Activated CD8-positive, alpha-beta T cell treated with anti-CD3 and anti-CD28 coated beads, Interleukin-2, amount 10 ng/mL, durations not matched to agents 7 days and 5 days (primary cell): ENCODE results near the gene GNAT2. TPM values are rescaled to one million over a fixed set of nuclear protein-coding genes. Genes with fewer than 3 reads are reported as not detected.
A peak's percentile ranks its signal among the peaks of the same experiment; 100 is the strongest.

Source experiments
- ATAC-seq: fragments of 150-1000 bp; cut with Tn5 transposase; one replicate; pipeline ENCODE4 v1.10.0; 2021; ENCODE audit warnings: moderate library complexity
- CTCF ChIA-PET: fragments of 350-600 bp; sonication (Branson Sonifier 250); formaldehyde crosslinking; loops from one replicate; lab custom pipeline; 2021; ENCODE audit warnings: antibody characterized with exemption; lab: Charles Lee
- POLR2A ChIA-PET: fragments of 350-600 bp; sonication (Branson Sonifier 250); formaldehyde crosslinking; loops from one replicate; lab custom pipeline; 2021; ENCODE audit warnings: antibody characterized with exemption; lab: Charles Lee
- DNase-seq: peaks from one replicate; pipeline ENCODE4 v3.0.0-alpha.2; 2020
- H3K27ac Mint-ChIP-seq: one replicate; pipeline ENCODE4 v1.8.0; 2021; ENCODE audit warnings: mild to moderate bottlenecking, mixed read lengths
- H3K27me3 Mint-ChIP-seq: one replicate; pipeline ENCODE4 v1.8.0; 2021; ENCODE audit warnings: low read depth, mixed read lengths
- H3K36me3 Mint-ChIP-seq: one replicate; pipeline ENCODE4 v1.8.0; 2021; ENCODE audit warnings: low read depth, mixed read lengths
- H3K4me1 Mint-ChIP-seq: one replicate; pipeline ENCODE4 v1.8.0; 2021; ENCODE audit warnings: low read depth, mixed read lengths
- H3K4me3 Mint-ChIP-seq: one replicate; pipeline ENCODE4 v1.8.0; 2021; ENCODE audit warnings: mild to moderate bottlenecking, mixed read lengths
- H3K9me3 Mint-ChIP-seq: one replicate; pipeline ENCODE4 v1.8.0; 2022; ENCODE audit warnings: mixed read lengths; ENCODE audit not compliant: insufficient read depth
- total RNA-seq, 2 experiments: library from RNA; stranded (reverse); gene quantifications; one replicate each; pipeline ENCODE4 v1.2.3, GENCODE V29; 2021

The GNAT2 gene
- total RNA-seq, 2 experiments from 2014 or later = not detected

DNA sequence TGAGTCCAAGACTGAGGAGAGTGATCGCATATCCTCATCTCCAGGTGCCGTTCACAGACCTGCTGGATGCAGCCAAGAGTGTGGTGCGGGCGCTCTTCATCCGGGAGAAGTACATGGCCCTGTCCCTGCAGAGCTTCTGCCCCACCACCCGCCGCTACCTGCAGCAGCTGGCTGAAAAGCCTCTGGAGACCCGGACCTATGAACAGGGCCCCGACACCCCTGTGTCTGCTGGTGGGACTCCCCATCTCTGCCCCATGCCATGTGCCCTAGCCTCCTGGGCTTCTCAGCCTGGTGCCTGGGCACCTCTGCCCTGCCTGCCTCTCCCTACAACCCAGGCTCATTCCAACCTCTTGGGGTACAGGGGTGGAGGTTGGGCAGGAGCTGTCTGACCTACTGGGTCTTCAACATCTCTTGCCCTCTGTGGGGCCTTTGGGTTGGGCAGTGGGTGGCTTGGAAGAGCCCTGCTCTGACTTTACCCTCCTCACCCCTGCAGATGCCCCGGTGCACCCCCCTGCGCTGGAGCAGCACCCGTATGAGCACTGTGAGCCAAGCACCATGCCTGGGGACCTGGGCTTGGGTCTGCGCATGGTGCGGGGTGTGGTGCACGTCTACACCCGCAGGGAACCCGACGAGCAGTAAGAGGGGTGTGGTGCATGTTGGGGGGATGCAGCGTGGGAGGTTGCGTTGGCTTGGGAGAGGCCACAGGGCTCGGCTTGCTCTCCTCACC is 7.4 kb upstream of the GNAT2 start:
- DNase-seq (peak; percentile 17), ATAC-seq (no peak)
- Mint-ChIP-seq H3K36me3 (peaks cover 50% of the 10 kb centered on the region), H3K27me3 (no peaks in the 10 kb centered on the region), H3K4me3 (no peak overlapping the region), H3K27ac (no peak overlapping the region), H3K9me3 (no peaks in the 10 kb centered on the region), H3K4me1 (peaks cover 41% of the 10 kb centered on the region)
- POLR2A ChIA-PET = interaction anchor here (1.6 kb wide), 1 partner anchor 81 kb away, joined by 4 read pairs; no protein-coding TSS in a partner anchor
- CTCF ChIA-PET = interaction anchor here (1.4 to 11.1 kb wide), 4 partner anchors 12 to 94 kb away, joined by 4 to 129 read pairs (median 18); no protein-coding TSS in a partner anchor

DNA sequence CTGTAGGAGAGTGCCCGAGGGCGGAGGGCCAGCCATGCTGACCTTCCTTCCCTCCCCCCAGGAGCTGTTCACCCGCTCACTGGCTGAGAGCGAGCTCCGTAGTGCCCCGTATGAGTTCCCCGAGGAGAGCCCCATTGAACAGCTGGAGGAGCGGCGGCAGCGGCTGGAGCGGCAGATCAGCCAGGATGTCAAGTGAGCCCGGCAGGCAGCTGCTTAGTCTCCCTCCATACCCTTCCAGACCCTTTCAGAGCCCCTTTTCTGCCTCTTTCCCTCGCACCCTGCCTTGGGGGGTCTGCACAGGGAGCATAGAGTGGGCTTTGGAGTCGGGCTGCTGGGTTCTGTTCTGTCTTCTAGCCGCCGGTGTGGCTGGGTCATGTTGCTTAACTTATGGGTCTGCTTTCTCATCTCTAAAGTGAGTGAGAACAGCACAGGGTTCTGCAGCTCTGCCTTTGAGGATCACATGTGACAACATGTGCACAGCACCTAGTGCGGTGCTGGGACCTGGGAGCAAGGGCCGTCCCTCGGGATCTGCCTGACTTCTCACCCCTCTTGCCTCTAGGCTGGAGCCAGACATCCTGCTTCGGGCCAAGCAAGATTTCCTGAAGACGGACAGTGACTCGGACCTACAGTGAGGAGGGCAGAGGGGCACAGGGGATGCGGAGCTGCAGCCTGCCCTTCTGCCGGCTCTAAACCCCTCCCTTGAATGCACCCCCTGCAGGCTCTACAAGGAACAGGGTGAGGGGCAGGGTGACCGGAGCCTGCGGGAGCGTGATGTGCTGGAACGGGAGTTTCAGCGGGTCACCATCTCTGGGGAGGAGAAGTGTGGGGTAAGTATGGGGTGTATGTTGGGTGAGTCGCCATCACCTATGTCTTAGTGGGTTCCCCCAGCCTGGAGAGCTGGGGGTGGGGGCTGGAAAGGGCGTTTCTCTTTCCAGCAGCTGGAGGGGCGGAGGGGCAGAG is 6.5 kb upstream of the GNAT2 start:
- peak; percentile 16 for DNase-seq
- ChIA-PET CTCF (interaction anchor here (0.6 to 11.1 kb wide), 5 partner anchors 13 to 150 kb away, joined by 3 to 129 read pairs (median 4); no protein-coding TSS in a partner anchor), POLR2A (interaction anchor here (0.6 to 1.6 kb wide), 3 partner anchors 78 to 450 kb away, joined by 3 to 5 read pairs (median 4); partner anchors contain the start of gene GNAI3)
- Mint-ChIP-seq H3K4me1 (peaks cover 44% of the 10 kb centered on the region), H3K36me3 (peaks cover 43% of the 10 kb centered on the region), H3K27me3 (no peaks in the 10 kb centered on the region), H3K9me3 (no peaks in the 10 kb centered on the region), H3K4me3 (no peak overlapping the region), H3K27ac (peak overlapping the region; percentile 62)
- no peak for ATAC-seq

DNA sequence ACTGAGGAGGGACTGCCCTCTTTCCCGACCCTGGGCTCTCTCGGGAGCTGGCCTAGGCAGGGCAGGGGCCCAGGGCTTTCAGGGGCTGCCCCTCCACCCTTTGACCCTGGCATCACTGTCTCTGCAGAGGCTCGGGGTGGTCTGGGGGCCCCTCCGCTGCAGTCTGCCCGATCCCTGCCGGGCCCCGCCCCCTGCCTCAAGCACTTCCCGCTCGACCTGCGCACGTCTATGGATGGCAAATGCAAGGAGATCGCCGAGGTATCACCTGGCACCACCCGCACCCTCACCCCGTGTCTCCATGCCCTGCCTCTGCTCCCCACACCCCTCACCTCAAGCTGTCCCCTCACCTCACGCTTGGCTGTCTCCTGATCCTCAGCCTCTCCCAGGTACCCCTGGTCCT is 5.8 kb upstream of the GNAT2 start:
- H3K4me3 Mint-ChIP-seq = no peak overlapping the region
- POLR2A ChIA-PET = interaction anchor here (0.6 to 1.8 kb wide), 5 partner anchors 10 to 451 kb away, joined by 3 to 8 read pairs (median 5); partner anchors contain the start of gene GNAI3
- ATAC-seq (no peak), DNase-seq (peak; percentile 17)
- H3K4me1 Mint-ChIP-seq = peaks cover 44% of the 10 kb centered on the region
- H3K27ac Mint-ChIP-seq = peak overlapping the region; percentile 96
- H3K9me3 Mint-ChIP-seq = no peaks in the 10 kb centered on the region
- CTCF ChIA-PET = interaction anchor here (0.6 to 11.1 kb wide), 9 partner anchors 14 to 151 kb away, joined by 3 to 129 read pairs (median 5); partner anchors contain the start of gene GNAI3
- H3K36me3 Mint-ChIP-seq = peaks cover 42% of the 10 kb centered on the region
- H3K27me3 Mint-ChIP-seq = no peaks in the 10 kb centered on the region

DNA sequence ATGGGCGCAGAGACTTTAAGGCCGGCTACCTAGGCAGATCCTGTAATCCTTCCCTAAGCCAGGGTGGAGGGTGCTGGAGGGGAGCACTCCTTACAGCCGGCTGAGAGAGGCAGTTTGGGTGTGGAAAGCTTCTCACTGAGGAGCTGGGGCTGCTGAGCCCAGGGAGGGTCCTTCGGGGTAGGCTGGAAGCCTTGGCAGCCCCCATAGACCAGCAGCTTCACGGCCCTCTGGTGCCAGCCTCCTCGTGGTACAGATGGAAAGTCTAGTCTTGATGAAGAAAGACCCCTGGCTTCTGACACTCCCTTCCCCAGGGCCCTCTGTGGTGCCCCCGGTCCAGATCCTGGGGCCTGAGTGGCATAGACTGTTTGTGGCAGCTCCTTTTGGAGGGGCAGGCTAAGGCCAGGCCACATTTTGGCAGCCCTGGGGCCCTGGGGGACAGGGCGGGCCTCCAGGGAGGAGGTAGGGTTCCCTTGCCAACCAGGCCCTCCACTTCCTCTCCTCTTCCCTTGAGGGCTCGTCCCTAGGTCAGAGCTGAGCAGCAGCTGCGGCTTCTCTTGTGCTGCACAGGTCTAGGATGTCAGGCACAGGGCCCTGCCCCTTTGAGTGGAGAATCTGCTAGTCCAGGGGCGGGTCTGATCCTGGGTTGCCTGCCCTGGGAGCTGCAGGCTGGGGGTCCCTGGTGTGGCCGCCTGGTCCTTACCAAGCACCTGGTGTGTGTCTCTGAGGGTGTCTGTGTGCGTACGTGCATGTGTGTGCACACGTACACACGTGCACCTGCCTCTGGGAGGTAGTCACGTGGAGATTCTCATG is 5.0 kb upstream of the GNAT2 start:
- Mint-ChIP-seq H3K4me1 (peaks cover 44% of the 10 kb centered on the region), H3K4me3 (peak overlapping the region; percentile 95), H3K27ac (peak overlapping the region; percentile 96), H3K36me3 (peaks cover 34% of the 10 kb centered on the region), H3K27me3 (no peaks in the 10 kb centered on the region), H3K9me3 (no peaks in the 10 kb centered on the region)
- POLR2A ChIA-PET = interaction anchor here (1.2 to 1.9 kb wide), 4 partner anchors 11 to 78 kb away, joined by 5 to 20 read pairs (median 8); partner anchors contain the start of gene GNAI3
- ATAC-seq (peak; percentile 3), DNase-seq (peak; percentile 54)
- CTCF ChIA-PET = interaction anchor here (0.9 to 11.1 kb wide), 10 partner anchors 13 to 360 kb away, joined by 3 to 129 read pairs (median 6); partner anchors contain the start of genes AHCYL1 and GNAI3

DNA sequence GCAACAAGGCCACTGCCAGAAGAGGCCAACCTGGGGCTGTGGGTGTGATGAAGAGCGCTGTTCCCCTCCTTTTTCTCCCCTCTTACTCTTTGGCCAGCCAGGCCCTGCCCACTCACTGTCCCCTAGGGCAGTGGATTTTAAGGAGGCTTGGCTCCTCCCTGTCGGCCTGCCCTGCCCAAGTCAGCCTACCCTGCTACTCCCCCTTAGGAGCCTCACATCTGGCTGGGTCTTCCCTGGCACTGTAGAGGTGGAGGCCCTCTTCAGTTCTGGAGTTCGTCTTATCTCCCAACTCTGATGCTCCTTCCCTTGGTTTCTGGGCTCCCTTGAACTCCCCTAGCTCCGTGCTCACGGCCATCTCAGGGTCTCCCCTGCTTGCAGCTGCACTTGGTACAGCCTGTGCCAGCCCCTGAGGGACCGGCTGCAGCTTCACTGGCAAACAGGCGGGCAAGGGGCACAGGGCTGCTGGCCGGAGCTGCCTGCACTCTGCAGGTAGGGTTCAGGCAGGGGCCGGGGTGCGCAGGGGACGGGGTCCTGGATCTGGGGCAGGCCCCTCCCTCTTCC is 4.3 kb upstream of the GNAT2 start:
- Mint-ChIP-seq H3K4me3 (peak overlapping the region; percentile 95), H3K27me3 (no peaks in the 10 kb centered on the region), H3K27ac (peak overlapping the region; percentile 96), H3K36me3 (peaks cover 30% of the 10 kb centered on the region), H3K9me3 (no peaks in the 10 kb centered on the region), H3K4me1 (peaks cover 52% of the 10 kb centered on the region)
- ChIA-PET POLR2A (interaction anchor here (1.2 to 1.9 kb wide), 4 partner anchors 11 to 77 kb away, joined by 5 to 20 read pairs (median 8); partner anchors contain the start of gene GNAI3), CTCF (interaction anchor here (1.2 to 11.1 kb wide), 7 partner anchors 15 to 361 kb away, joined by 3 to 129 read pairs (median 8); partner anchors contain the start of genes AHCYL1 and GNAI3)
- DNase-seq = peak; percentile 24
- no peak for ATAC-seq

GRCh38 chr1:109622895-109623294 is 3.5 kb upstream of the GNAT2 start:
- DNase-seq = peak; percentile 21
- H3K36me3 Mint-ChIP-seq = peaks cover 24% of the 10 kb centered on the region
- CTCF ChIA-PET = interaction anchor here (0.6 to 11.1 kb wide), 4 partner anchors 16 to 90 kb away, joined by 3 to 129 read pairs (median 16); no protein-coding TSS in a partner anchor
- H3K4me3 Mint-ChIP-seq = peak overlapping the region; percentile 95
- no peak for ATAC-seq
- no peaks in the 10 kb centered on the region for H3K9me3 Mint-ChIP-seq
- peak overlapping the region; percentile 96 for H3K27ac Mint-ChIP-seq
- H3K4me1 Mint-ChIP-seq = peaks cover 57% of the 10 kb centered on the region
- POLR2A ChIA-PET = interaction anchor here (1.9 kb wide), 1 partner anchor 74 kb away, joined by 20 read pairs; the partner anchor contains the start of gene GNAI3
- no peaks in the 10 kb centered on the region for H3K27me3 Mint-ChIP-seq

- H3K4me1 Mint-ChIP-seq = peaks cover 61% of the 10 kb centered on the region
- H3K27ac Mint-ChIP-seq = peak overlapping the region; percentile 96
- H3K27me3 Mint-ChIP-seq = no peaks in the 10 kb centered on the region
Measured at GRCh38 chr1:109622137-109622892, 2.9 kb upstream of the GNAT2 start.

DNA sequence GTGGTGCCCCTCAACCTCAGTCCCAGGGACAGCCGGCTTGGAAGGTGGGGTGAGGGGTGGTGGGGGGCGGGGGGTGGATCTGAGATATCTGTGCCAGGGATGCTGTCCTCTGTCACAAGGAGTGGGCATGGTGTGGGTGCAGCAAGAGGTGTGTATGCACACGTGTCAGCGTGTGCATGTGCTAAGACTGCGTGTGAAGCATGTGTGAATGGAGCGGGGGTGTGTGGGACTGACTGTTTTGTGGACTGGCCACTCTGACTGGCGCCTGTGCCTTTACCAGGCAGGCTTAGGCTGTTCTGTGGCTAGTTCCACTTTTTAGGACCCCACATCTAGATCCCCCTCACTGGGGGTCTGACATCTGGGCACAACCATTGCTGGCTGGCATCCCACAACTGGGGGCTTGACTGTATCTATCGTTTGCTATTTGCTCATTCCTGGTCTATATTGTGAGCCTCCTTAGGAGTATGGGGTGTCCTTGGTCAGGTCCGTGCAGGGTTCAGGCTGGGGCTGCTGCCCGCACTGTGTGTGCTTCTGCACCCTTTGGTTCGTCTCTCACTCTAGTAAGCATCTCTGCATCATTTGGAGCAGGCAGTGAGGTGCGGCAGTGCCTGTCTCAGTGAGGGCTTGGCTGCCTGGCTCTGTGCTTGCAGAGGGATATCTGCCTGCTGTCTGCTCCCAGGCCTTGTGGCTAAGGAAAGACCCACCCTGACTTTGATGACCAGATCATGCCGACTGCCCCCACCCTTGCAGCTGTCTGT is 2.1 kb upstream of the GNAT2 start:
- no peaks in the 10 kb centered on the region for H3K27me3 Mint-ChIP-seq
- peaks cover 68% of the 10 kb centered on the region for H3K4me1 Mint-ChIP-seq
- POLR2A ChIA-PET = interaction anchor here (0.9 to 3.9 kb wide), 3 partner anchors 13 to 75 kb away, joined by 3 to 52 read pairs (median 4); partner anchors contain the start of gene GNAI3
- ATAC-seq (peak; percentile 5), DNase-seq (peak; percentile 22)
- H3K4me3 Mint-ChIP-seq = peak overlapping the region; percentile 95
- no peaks in the 10 kb centered on the region for H3K9me3 Mint-ChIP-seq
- peak overlapping the region; percentile 96 for H3K27ac Mint-ChIP-seq
- CTCF ChIA-PET = interaction anchor here (5.1 to 11.1 kb wide), 2 partner anchors 17 to 76 kb away, joined by 34 to 129 read pairs; no protein-coding TSS in a partner anchor
- H3K36me3 Mint-ChIP-seq = peaks cover 17% of the 10 kb centered on the region

More at GRCh38 chr1:109622137-109622892, 2.9 kb upstream of the GNAT2 start:
- Mint-ChIP-seq H3K36me3 (peaks cover 18% of the 10 kb centered on the region), H3K9me3 (no peaks in the 10 kb centered on the region), H3K4me3 (peak overlapping the region; percentile 95)
- DNase-seq (peak; percentile 18), ATAC-seq (no peak)
- POLR2A ChIA-PET = interaction anchor here (0.9 to 3.9 kb wide), 3 partner anchors 73 to 76 kb away, joined by 3 to 52 read pairs (median 20); partner anchors contain the start of gene GNAI3
- CTCF ChIA-PET = interaction anchor here (0.6 to 11.1 kb wide), 2 partner anchors 17 to 75 kb away, joined by 3 to 129 read pairs; no protein-coding TSS in a partner anchor
